Gastroesophageal sphincter (tissue), 3 donors: ENCODE results near the gene OTUB2.

Experiments
- CTCF ChIP-seq, 4 experiments: fragments of 200-600 bp in 2 of 4; fragments of 450-650 bp in 2 of 4; sonication (generic) in 1 of 4; IDR thresholded peaks; one replicate each; pipeline ENCODE4 v1.5.1; 2017 to 2019; ENCODE audit warnings: antibody characterized with exemption in 4 of 4, mild to moderate bottlenecking in 2 of 4, moderate library complexity in 2 of 4
- EP300 ChIP-seq: sonication (generic); formaldehyde crosslinking; IDR thresholded peaks from one replicate; pipeline ENCODE4 v1.6.1; 2017; ENCODE audit warnings: antibody characterized with exemption, mild to moderate bottlenecking
- POLR2A ChIP-seq, 2 donors: fragments of 450-650 bp; IDR thresholded peaks; one replicate each; pipeline ENCODE4 v1.6.1; 2017; ENCODE audit warnings: antibody characterized with exemption in 2 of 2, mild to moderate bottlenecking in 2 of 2, moderate library complexity in 1 of 2
- POLR2AphosphoS5 ChIP-seq: sonication (generic); formaldehyde crosslinking; IDR thresholded peaks from one replicate; pipeline ENCODE4 v1.6.1; 2017; ENCODE audit warnings: antibody characterized with exemption

DNA sequence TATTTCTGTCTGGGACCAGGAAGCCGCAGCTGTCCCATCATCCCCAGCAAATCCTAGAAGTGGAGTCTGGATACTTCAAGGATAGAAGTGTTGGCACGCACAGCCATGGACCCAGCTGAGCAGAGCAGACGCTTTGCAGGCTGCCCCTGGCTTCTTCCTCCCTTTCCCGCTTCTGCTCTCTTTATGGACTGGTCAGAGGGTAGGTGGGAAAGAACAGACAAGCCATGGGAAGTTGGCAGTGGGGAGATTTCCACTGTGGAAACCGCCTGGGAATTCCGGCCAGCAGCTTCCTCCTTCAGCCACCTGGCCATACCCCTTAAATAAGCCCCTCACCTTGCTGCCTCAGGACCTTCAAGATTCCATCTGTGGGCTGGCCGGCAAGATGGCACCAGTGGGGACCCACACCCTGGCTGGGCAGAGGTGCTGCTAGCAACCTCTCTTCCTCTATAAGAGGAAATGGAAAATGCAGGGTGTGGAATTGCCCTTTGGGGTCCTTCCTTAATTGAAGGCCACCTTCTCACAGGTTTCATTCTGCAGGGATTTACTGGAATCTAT is 20.6 kb downstream of the OTUB2 start:
- TF ChIP-seq CTCF (IDR thresholded peaks at IDR 0.05) (no peak), POLR2A (IDR thresholded peaks at IDR 0.05) (no peak), POLR2AphosphoS5 (no peak), EP300 (no peak)
